ENCODE measurements around the gene DAPK3. TPM values are rescaled to one million over a fixed set of nuclear protein-coding genes. Genes with fewer than 3 reads are reported as not detected.

The DAPK3 gene
- polyA plus RNA-seq, 1 experiment, result 105 TPM

DNA sequence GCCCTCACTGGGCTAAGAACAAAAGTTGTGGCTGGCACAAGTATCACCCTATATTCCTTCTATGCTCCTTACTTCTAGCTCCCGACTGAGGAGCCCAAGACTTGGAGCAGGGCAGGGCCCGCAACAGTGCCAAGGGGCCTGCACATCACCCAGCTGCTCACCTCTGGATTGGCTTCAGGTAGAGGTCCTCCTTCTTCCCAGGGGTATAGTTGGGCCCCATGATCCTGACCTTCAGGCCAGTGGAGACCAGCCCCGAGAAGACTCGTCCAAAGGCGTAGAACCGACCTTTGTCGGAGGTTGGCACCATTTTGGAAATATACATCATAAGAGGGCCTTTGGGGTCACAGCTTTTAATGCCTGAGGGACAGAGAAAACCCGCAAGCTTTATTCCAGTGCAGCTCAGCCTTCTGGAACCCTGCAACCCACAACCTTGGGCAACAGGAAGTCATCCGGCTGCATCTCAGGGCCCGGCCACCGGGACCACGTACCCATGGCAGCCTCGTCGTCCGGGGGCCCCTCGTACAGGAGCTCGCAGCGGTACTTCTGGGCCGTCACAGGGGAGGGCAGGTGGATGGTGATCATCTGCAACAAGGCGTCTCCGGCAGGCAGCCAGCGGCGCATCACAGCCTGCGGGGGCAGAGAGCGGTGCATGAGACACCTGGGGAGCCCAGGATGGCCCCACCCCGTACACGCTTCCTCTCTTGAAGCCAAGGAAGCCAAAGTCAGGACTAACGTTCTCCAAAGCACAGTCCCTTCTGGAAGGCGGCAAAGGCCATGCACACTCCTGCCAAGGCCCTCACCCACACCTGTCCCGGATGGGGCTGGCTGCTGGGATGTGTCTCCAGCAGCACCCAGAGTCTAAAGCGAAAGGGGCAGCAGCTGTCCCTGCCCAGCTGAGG, 9.7 kb upstream of the DAPK3 start:
- Histone ChIP-seq H3K4me3 (ENCODE audit: low read depth, low read length) (no peak overlapping the region), H3K27ac (ENCODE audit: low read depth, low read length) (peak overlapping the region; percentile 11), H3K27me3 (ENCODE audit: control insufficient read depth, insufficient read depth, low read length) (no peaks in the 10 kb centered on the region), H3K9me3 (ENCODE audit: control insufficient read depth, insufficient read depth, low read length) (no peaks in the 10 kb centered on the region; the same call in 1 of the 2 replicates)
- TF ChIP-seq, protein P1, sequence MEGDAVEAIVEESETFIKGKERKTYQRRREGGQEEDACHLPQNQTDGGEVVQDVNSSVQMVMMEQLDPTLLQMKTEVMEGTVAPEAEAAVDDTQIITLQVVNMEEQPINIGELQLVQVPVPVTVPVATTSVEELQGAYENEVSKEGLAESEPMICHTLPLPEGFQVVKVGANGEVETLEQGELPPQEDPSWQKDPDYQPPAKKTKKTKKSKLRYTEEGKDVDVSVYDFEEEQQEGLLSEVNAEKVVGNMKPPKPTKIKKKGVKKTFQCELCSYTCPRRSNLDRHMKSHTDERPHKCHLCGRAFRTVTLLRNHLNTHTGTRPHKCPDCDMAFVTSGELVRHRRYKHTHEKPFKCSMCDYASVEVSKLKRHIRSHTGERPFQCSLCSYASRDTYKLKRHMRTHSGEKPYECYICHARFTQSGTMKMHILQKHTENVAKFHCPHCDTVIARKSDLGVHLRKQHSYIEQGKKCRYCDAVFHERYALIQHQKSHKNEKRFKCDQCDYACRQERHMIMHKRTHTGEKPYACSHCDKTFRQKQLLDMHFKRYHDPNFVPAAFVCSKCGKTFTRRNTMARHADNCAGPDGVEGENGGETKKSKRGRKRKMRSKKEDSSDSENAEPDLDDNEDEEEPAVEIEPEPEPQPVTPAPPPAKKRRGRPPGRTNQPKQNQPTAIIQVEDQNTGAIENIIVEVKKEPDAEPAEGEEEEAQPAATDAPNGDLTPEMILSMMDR (IDR thresholded peaks at IDR 0.05; ENCODE audit: low read depth, low read length), result no peak
- CTCF ChIA-PET, result no interaction called here
- DNase-seq (ENCODE audit: low read depth, low spot score), result no peak
- POLR2A ChIA-PET, result interaction anchor here (8.1 kb wide), 1 partner anchor 10 kb away, joined by 221 read pairs; the partner anchor contains the start of gene DAPK3

DNA sequence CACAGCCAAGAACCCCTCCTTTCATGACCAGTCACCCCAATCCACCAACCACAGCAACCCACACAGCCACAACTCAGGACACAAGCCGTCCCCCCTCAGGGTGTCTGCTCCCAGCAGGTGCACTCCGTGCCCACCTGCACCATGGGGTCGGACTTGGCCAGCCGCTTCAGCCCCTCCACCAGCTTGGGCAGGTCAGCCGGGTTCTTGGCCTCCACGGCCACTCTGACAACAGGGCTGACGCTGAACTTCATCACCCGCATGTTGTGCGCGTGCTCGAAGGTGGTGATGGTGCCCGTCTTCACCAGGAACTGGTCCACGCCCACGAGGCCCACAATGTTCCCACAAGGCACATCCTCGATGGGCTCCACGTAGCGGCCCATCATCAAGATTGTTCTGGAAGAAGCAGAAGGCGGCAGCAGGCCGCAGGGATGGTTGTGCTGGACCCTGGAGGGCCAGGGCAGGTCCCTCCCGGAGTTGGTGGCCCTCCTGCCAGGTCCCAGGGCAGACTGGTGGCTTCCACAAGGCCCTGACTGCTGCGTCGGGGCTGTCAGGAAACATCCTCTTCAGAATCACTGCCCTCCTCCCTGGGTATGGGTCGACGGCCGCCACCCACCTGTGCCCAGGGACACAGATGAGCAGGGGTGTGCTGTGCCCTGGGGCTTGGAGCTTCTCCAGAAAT, 8.9 kb upstream of the DAPK3 start:
- TF ChIP-seq, protein P1 (IDR thresholded peaks at IDR 0.05; ENCODE audit: low read depth, low read length), result no peak
- ChIA-PET CTCF (no interaction called here), POLR2A (interaction anchor here (8.1 kb wide), 1 partner anchor 9 kb away, joined by 221 read pairs; the partner anchor contains the start of gene DAPK3)
- H3K9me3 ChIP-seq (ENCODE audit: control insufficient read depth, insufficient read depth, low read length), result no peaks in the 10 kb centered on the region; the same call in 1 of the 2 replicates
- H3K4me3 ChIP-seq (ENCODE audit: low read depth, low read length), result no peak overlapping the region
- H3K27me3 ChIP-seq (ENCODE audit: control insufficient read depth, insufficient read depth, low read length), result no peaks in the 10 kb centered on the region
- peak overlapping the region; percentile 11 for H3K27ac ChIP-seq (ENCODE audit: low read depth, low read length)
- no peak for DNase-seq (ENCODE audit: low read depth, low spot score)

DNA sequence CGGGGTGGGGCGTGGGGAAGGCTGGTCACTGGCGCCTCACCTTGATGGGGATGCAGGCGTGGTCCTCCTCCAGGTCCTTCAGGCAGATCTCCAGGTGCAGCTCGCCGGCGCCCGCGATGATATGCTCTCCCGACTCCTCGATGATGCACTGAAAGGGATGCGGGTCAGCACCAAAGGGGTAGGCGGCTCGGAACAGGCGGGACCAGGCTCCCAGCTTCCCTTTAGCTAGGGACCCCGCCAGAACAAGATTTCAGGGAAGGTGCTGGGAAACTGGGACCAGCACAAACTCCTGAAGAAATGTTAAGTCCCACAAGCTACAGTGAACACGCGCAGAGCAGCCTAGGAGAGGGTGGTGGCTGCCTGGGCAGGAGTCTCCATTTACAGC, 8.4 kb upstream of the DAPK3 start:
- POLR2A ChIA-PET, result interaction anchor here (8.1 kb wide), 1 partner anchor 9 kb away, joined by 221 read pairs; the partner anchor contains the start of gene DAPK3
- no peak overlapping the region for H3K4me3 ChIP-seq (ENCODE audit: low read depth, low read length)
- no peak for DNase-seq (ENCODE audit: low read depth, low spot score)
- TF ChIP-seq, protein P1 (IDR thresholded peaks at IDR 0.05; ENCODE audit: low read depth, low read length), result no peak
- no peaks in the 10 kb centered on the region for H3K27me3 ChIP-seq (ENCODE audit: control insufficient read depth, insufficient read depth, low read length)
- no peaks in the 10 kb centered on the region; the same call in 1 of the 2 replicates for H3K9me3 ChIP-seq (ENCODE audit: control insufficient read depth, insufficient read depth, low read length)
- no peak overlapping the region for H3K27ac ChIP-seq (ENCODE audit: low read depth, low read length)
- CTCF ChIA-PET, result no interaction called here

DNA sequence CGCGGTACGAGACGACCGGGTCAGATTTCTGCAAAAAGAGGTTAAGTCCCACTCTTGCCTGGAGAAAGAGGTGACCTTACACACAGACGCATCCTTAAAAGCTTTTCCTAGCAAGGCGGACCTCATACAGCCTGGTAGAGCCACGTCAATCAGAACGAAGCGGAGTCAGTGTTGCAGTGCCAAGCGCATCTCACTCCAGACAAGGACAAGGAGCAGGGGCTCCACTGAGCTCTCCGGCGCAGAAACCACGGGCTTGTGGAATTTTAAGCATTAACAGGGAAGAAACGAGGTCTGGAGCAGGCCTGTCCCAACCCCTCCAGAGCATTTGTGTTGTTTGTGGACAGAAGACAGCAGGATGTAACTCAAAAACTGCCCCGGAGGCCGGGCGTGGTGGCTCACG, 7.2 kb upstream of the DAPK3 start:
- TF ChIP-seq, protein P1 (IDR thresholded peaks at IDR 0.05; ENCODE audit: low read depth, low read length), result no peak
- H3K27ac ChIP-seq (ENCODE audit: low read depth, low read length), result peak overlapping the region; percentile 21
- H3K27me3 ChIP-seq (ENCODE audit: control insufficient read depth, insufficient read depth, low read length), result no peaks in the 10 kb centered on the region
- ChIA-PET POLR2A (interaction anchor here (1.3 to 8.1 kb wide), 3 partner anchors 8 to 10 kb away, joined by 4 to 221 read pairs (median 4); partner anchors contain the start of gene DAPK3), CTCF (interaction anchor here (1.1 kb wide), 1 partner anchor 10 kb away, joined by 3 read pairs; no protein-coding TSS in a partner anchor)
- H3K4me3 ChIP-seq (ENCODE audit: low read depth, low read length), result no peak overlapping the region
- no peaks in the 10 kb centered on the region; the same call in 1 of the 2 replicates for H3K9me3 ChIP-seq (ENCODE audit: control insufficient read depth, insufficient read depth, low read length)
- no peak for DNase-seq (ENCODE audit: low read depth, low spot score)

Data from AG04450 (cell line).